BJ (cell line): ENCODE data around the gene NDUFA13. TPM values are rescaled to one million over a fixed set of nuclear protein-coding genes. Genes with fewer than 3 reads are reported as not detected.

ENCODE experiments used
- CTCF ChIA-PET: fragments of 350-600 bp; formaldehyde crosslinking; extraction: SDS; loops from one replicate; lab custom pipeline; 2021; ENCODE audit warnings: antibody characterized with exemption, inconsistent platforms; lab: Yijun Ruan, JAX
- POLR2A ChIA-PET: fragments of 300-600 bp; sonication (Branson Sonifier 250); formaldehyde crosslinking; extraction: SDS; loops from one replicate; lab custom pipeline; 2021; ENCODE audit warnings: antibody characterized with exemption; lab: Charles Lee
- DNase-seq: peaks from one replicate; pipeline ENCODE4 v3.0.0-alpha.2; 2011; ENCODE audit warnings: low read depth
- H3K27me3 ChIP-seq: 2 replicates; pipeline ENCODE4 v1.6.0; 2011; ENCODE audit warnings: low read length; ENCODE audit not compliant: control insufficient read depth, insufficient read depth
- H3K36me3 ChIP-seq: 2 replicates; pipeline ENCODE4 v1.5.1; 2011; ENCODE audit warnings: low read length; ENCODE audit not compliant: control insufficient read depth, insufficient read depth
- H3K4me3 ChIP-seq: 2 replicates; pipeline ENCODE4 v1.5.1; 2011; ENCODE audit warnings: low read depth, mild to moderate bottlenecking, control low read depth, low read length
- CTCF ChIP-seq: IDR thresholded peaks from 2 replicates; pipeline ENCODE4 v1.5.1; 2011; ENCODE audit warnings: low read depth, mild to moderate bottlenecking, control low read depth, inconsistent platforms, low read length, moderate library complexity; ENCODE audit not compliant: insufficient read depth
- polyA plus RNA-seq: library from polyadenylated mRNA; depleted of rRNA; stranded (reverse); fragments of >200 nt; gene quantifications from 2 replicates; pipeline ENCODE4 v1.2.3, GENCODE V29; 2011

The NDUFA13 gene
- polyA plus RNA-seq, 1 experiment = 597 TPM

DNA sequence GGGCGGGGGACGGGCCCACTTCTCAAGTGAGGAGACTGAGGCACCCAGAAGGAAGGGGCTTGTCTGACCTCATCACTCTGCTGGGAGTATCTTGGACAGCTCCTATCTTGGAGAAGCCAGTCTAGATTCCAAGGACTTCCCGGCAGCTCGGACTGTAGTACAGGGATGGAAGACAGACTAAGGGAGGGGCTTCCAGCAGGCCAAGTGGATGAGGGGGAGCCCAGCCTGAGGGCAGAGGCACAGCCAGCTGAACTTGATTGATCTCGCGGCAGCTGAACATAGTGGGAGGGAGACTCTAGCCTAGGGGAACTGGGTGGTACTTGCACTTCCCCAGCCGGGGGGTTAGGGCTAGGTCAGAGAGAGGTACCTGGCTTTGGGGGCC, 22.8 kb downstream of the NDUFA13 start:
- Histone ChIP-seq H3K4me3 (no peak overlapping the region), H3K36me3 (no peaks in the 10 kb centered on the region), H3K27me3 (peaks cover 3% of the 10 kb centered on the region)
- ChIA-PET CTCF (interaction anchor here (1.8 to 1.9 kb wide), 2 partner anchors 15 to 105 kb away, joined by 4 to 14 read pairs; no protein-coding TSS in a partner anchor), POLR2A (no interaction called here)
- TF ChIP-seq CTCF = no peak
- no peak for DNase-seq

GRCh38 chr19:19539698-19540063, 23.7 kb downstream of the NDUFA13 start:
- H3K4me3 ChIP-seq = no peak overlapping the region
- peaks cover 3% of the 10 kb centered on the region for H3K27me3 ChIP-seq
- DNase-seq = no peak
- no peak for TF ChIP-seq CTCF
- no peaks in the 10 kb centered on the region for H3K36me3 ChIP-seq
- CTCF ChIA-PET = interaction anchor here (1.0 to 1.9 kb wide), 3 partner anchors 14 to 105 kb away, joined by 3 to 14 read pairs (median 4); no protein-coding TSS in a partner anchor
- POLR2A ChIA-PET = no interaction called here

DNA sequence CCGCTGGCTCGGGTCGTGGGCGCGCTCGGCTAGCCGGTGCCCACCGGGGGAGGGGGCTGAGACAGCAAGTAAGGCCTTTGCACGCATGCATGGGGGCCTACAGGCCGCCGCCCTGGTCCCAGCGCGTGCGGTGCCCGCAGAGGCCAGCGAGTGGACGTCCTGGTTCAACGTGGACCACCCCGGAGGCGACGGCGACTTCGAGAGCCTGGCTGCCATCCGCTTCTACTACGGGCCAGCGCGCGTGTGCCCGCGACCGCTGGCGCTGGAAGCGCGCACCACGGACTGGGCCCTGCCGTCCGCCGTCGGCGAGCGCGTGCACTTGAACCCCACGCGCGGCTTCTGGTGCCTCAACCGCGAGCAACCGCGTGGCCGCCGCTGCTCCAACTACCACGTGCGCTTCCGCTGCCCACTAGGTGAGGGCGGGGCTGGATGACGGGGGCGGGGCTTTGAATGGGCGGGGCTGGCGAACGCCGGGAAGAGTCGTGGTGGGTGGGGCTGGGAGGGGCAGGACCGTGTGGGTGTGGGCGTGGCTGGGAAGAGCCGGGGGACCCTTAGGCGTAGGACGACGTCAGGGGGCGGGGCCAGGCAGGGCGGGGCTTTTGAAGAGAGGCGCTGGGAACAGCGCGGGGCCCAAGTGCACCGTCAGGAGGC, 24.2 kb downstream of the NDUFA13 start:
- CTCF ChIA-PET = interaction anchor here (1.0 to 1.9 kb wide), 4 partner anchors 8 to 104 kb away, joined by 3 to 8 read pairs (median 5); partner anchors contain the start of gene GMIP
- POLR2A ChIA-PET = no interaction called here
- H3K4me3 ChIP-seq = no peak overlapping the region
- H3K27me3 ChIP-seq = peaks cover 3% of the 10 kb centered on the region
- no peak for TF ChIP-seq CTCF
- no peak for DNase-seq
- H3K36me3 ChIP-seq = no peaks in the 10 kb centered on the region

- peak overlapping the region; percentile 19 for H3K4me3 ChIP-seq
- ChIA-PET CTCF (interaction anchor here (0.9 to 1.6 kb wide), 4 partner anchors 9 to 103 kb away, joined by 3 to 8 read pairs (median 6); partner anchors contain the start of gene GMIP), POLR2A (no interaction called here)
- TF ChIP-seq CTCF = no peak
- peaks cover 3% of the 10 kb centered on the region for H3K27me3 ChIP-seq
- DNase-seq = no peak
- no peaks in the 10 kb centered on the region for H3K36me3 ChIP-seq
Observed at GRCh38 chr19:19540715-19541515, 24.9 kb downstream of the NDUFA13 start.

DNA sequence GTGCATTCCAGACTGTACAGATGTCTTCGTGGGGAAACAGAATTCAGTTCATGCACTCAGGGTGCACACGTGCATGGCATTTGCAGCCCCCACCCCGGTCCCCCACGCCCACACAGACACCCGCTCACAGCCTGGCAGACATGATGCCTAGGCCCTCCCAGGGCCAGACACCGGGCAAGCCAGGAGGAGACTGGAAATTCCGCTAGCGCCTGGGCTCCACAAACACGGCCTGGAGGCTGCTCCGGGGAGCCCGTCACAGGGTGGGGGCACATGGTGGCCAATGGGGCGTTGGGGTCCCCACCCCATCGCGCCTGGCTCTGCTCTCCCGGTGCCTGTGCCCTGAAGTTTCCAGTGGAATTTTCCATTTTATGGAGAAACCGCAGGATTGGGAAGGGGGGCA, 25.6 kb downstream of the NDUFA13 start:
- DNase-seq = no peak
- Histone ChIP-seq H3K4me3 (no peak overlapping the region), H3K36me3 (no peaks in the 10 kb centered on the region), H3K27me3 (peaks cover 3% of the 10 kb centered on the region)
- TF ChIP-seq CTCF = no peak
- ChIA-PET POLR2A (no interaction called here), CTCF (interaction anchor here (0.9 to 1.6 kb wide), 3 partner anchors 9 to 102 kb away, joined by 5 to 8 read pairs (median 6); partner anchors contain the start of gene GMIP)
